PFSK-1 (cell line): Measurements from ENCODE around the gene KIRREL3.

Source experiments
- FOXP2 ChIP-seq: optimal IDR thresholded peaks from 2 replicates; pipeline ENCODE3; 2011; ENCODE audit warnings: borderline replicate concordance, control low read depth, inconsistent platforms; ENCODE audit not compliant: insufficient read depth; ENCODE audit errors: extremely low read length, extremely low read depth
- POLR2AphosphoS5 ChIP-seq: IDR thresholded peaks from 2 replicates; pipeline ENCODE4 v1.6.1; 2012; ENCODE audit warnings: low read depth, mild to moderate bottlenecking, control low read depth, low read length, moderate library complexity
- SIN3A ChIP-seq: IDR thresholded peaks from 2 replicates; pipeline ENCODE4 v1.6.1; 2012; ENCODE audit warnings: mild to moderate bottlenecking, low read length, moderate library complexity, borderline replicate concordance; ENCODE audit not compliant: insufficient read depth
- TAF1 ChIP-seq: IDR thresholded peaks from 2 replicates; pipeline ENCODE4 v1.6.1; 2012; ENCODE audit warnings: low read length, control low read depth, borderline replicate concordance; ENCODE audit not compliant: insufficient read depth
- TF ChIP-seq, protein P1 (sequence below), 2 experiments: IDR thresholded peaks; 2 replicates each; pipeline versions ENCODE4 v1.6.1 to v1.8.0; 2011 to 2012; ENCODE audit warnings: low read depth in 2 of 2, low read length in 2 of 2, control low read depth in 1 of 2, inconsistent platforms in 1 of 2, mild to moderate bottlenecking in 1 of 2, moderate library complexity in 1 of 2; ENCODE audit not compliant: insufficient read depth in 1 of 2

The KIRREL3 gene

DNA sequence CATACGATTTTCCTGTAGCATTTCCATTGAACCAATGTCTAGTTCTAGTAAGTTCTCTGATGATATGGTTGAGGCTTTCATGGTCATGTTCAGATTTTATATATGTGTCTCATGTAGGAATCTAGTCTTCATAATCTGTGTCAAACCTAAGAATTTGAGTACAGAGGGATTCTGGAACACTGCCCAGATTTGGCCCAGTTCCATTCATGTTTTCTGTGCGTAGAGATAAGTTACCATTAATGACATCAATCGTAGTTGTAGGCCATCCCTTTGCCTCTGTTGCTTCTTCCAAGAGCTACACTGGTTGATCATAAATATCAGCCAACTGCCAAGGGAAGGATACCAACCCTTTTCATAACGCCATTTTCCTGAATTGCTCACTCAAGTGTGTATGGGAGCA, 621.8 kb downstream of the KIRREL3 start:
- TF ChIP-seq FOXP2 (no peak), TAF1 (no peak), SIN3A (no peak), POLR2AphosphoS5 (no peak)
- TF ChIP-seq, protein P1, sequence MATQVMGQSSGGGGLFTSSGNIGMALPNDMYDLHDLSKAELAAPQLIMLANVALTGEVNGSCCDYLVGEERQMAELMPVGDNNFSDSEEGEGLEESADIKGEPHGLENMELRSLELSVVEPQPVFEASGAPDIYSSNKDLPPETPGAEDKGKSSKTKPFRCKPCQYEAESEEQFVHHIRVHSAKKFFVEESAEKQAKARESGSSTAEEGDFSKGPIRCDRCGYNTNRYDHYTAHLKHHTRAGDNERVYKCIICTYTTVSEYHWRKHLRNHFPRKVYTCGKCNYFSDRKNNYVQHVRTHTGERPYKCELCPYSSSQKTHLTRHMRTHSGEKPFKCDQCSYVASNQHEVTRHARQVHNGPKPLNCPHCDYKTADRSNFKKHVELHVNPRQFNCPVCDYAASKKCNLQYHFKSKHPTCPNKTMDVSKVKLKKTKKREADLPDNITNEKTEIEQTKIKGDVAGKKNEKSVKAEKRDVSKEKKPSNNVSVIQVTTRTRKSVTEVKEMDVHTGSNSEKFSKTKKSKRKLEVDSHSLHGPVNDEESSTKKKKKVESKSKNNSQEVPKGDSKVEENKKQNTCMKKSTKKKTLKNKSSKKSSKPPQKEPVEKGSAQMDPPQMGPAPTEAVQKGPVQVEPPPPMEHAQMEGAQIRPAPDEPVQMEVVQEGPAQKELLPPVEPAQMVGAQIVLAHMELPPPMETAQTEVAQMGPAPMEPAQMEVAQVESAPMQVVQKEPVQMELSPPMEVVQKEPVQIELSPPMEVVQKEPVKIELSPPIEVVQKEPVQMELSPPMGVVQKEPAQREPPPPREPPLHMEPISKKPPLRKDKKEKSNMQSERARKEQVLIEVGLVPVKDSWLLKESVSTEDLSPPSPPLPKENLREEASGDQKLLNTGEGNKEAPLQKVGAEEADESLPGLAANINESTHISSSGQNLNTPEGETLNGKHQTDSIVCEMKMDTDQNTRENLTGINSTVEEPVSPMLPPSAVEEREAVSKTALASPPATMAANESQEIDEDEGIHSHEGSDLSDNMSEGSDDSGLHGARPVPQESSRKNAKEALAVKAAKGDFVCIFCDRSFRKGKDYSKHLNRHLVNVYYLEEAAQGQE (IDR thresholded peaks at IDR 0.05; ENCODE audit: insufficient read depth in 1 of 2, low read depth in 2 of 2, low read length in 2 of 2): no peak

DNA sequence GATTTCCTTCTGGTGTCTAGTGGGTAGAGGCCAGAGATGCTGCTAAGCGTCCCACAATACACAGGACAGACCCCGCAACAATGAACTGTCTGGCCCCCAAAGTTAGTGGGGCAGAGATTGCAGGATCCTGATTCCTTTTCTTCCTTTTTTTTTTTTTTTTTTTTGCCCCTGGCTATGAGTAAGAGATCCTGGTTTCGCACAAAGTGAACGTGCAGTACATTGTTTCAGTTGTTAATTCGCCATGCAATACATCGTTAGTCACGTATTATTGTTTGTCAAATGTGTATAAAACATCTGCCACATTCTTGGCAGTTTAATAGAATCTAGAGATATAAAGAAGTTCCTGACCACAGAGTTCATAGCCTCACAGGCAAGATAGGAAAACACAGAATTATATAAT, 624.8 kb downstream of the KIRREL3 start:
- TF ChIP-seq FOXP2 (no peak), TAF1 (no peak), POLR2AphosphoS5 (no peak), SIN3A (no peak)
- TF ChIP-seq, protein P1 (IDR thresholded peaks at IDR 0.05; ENCODE audit: insufficient read depth in 1 of 2, low read depth in 2 of 2, low read length in 2 of 2): no peak
